VCaP (cell line): Measurements from ENCODE around the gene GPX7.

ENCODE experiments used
- H3K27ac ChIP-seq: fragments of 450-650 bp; 2 replicates; pipeline ENCODE4 v1.5.1; 2017
- TF ChIP-seq, protein P1 (sequence below): fragments of 450-650 bp; conservative IDR thresholded peaks from 2 replicates; pipeline ENCODE4 v1.5.1; 2017; ENCODE audit warnings: mild to moderate bottlenecking, moderate library complexity

The GPX7 gene

DNA sequence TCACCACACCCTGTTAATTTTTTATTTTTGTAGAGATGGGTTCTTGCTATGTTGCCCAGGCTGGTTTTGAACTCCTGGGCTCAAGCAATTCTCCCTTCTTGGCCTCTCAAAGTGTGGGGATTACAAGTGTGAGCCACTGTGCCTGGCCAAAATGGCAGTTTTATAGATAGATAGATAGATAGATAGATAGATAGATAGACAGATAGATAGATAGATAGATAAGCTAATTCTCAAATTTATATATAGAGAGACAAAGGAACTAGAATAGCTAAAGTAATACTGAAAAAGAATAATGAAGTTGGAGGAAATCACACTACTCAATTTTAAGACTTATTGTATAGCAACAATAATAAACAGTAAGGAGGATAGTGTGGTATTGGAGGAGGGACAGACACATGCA is 51.9 kb downstream of the GPX7 start:
- TF ChIP-seq, protein P1, sequence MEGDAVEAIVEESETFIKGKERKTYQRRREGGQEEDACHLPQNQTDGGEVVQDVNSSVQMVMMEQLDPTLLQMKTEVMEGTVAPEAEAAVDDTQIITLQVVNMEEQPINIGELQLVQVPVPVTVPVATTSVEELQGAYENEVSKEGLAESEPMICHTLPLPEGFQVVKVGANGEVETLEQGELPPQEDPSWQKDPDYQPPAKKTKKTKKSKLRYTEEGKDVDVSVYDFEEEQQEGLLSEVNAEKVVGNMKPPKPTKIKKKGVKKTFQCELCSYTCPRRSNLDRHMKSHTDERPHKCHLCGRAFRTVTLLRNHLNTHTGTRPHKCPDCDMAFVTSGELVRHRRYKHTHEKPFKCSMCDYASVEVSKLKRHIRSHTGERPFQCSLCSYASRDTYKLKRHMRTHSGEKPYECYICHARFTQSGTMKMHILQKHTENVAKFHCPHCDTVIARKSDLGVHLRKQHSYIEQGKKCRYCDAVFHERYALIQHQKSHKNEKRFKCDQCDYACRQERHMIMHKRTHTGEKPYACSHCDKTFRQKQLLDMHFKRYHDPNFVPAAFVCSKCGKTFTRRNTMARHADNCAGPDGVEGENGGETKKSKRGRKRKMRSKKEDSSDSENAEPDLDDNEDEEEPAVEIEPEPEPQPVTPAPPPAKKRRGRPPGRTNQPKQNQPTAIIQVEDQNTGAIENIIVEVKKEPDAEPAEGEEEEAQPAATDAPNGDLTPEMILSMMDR, result no peak
- no peak overlapping the region for H3K27ac ChIP-seq

DNA sequence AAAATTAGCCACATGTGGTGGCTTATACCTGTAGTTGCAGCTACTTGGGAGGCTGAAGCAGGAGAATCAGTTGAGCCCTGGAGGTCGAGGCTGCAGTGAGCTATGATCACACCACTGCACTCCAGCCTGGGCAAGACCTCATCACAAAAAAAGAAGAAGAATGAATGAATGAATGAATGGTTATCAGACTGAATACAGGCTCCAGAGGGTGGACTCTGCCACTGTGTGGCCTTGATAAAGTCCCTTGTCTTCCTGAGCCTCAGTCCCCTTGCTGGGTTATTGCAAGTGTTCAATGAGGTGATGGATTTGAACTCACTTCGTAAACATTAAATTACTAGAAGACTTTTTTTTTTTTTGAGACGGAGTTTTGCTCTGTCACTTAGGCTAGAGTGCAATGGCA is 55.5 kb downstream of the GPX7 start:
- TF ChIP-seq, protein P1, result no peak
- H3K27ac ChIP-seq, result no peak overlapping the region
